ENCODE data around the gene CDON.

DNA sequence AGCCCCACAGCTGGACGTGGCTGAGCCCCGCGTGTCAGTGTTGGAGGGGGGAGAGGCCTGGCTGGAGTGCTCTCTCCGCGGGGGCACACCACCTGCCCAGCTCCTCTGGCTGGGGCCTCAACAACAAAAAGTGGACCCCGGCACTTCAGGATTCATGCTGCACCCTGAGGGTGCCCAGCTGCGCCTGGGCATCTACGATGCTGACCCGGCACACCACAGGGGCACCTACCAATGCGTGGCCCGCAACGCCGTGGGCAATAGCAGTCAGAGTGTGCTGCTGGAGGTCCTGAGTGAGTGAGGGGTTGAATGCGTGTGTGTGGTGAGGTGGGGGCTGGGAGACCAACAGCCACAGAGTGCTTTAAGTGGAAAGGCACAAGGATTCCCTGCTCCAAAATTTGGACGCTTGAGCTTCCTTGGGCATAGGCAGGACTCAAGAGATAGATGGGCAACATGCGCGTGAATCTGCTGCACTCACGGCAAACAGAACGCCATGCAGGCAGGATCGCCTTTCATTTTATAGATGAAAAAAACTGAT is 109.2 kb downstream of the CDON start:
- no peak for TF ChIP-seq CTCF (IDR thresholded peaks at IDR 0.05; ENCODE audit: borderline replicate concordance, extremely low read depth, low read length, poor library complexity, severe bottlenecking)
- TF ChIP-seq EZH2 (IDR thresholded peaks at IDR 0.05; ENCODE audit: borderline replicate concordance, low read depth, low read length, severe bottlenecking): no peak

Data from DND-41 (cell line).